OCI-LY1 (cell line): ENCODE measurements around the gene MRPS12.

Experiments used
- EZH2 ChIP-seq: fragments of 200-600 bp; sonication (generic), shearing (Covaris generic); IDR thresholded peaks from 2 replicates; pipeline ENCODE4 v1.8.0; 2017; ENCODE audit warnings: borderline replicate concordance, mixed run types, mild to moderate bottlenecking, antibody characterized with exemption, low read length, moderate library complexity, mixed read lengths
- TF ChIP-seq, protein P1 (sequence below): fragments of 200-600 bp; sonication (generic), shearing (Covaris generic); IDR thresholded peaks from 2 replicates; pipeline ENCODE4 v1.5.1; 2017; ENCODE audit warnings: mild to moderate bottlenecking, antibody characterized with exemption, low read length, moderate library complexity, mixed read lengths

DNA sequence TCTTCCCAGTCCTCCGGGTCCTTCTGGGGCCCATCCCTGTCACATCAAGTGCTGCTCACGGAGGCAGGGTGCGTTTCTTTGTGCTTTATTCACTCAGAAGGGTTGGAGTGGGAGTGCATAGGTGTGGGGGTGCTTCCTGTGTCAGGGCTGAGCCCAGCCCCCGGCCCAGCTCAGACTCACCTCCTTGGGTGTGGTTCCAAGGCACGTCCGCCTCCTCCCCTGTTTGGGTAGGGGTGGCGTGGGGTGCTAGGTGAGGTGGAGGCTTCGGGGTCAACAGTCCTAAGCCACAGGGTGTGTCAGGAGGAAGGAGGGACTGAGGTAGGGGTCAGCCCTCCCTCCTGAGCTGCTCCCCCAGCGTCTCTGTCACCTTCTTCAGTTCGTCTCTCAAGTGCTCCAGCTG is 21.8 kb upstream of the MRPS12 start:
- TF ChIP-seq, protein P1, sequence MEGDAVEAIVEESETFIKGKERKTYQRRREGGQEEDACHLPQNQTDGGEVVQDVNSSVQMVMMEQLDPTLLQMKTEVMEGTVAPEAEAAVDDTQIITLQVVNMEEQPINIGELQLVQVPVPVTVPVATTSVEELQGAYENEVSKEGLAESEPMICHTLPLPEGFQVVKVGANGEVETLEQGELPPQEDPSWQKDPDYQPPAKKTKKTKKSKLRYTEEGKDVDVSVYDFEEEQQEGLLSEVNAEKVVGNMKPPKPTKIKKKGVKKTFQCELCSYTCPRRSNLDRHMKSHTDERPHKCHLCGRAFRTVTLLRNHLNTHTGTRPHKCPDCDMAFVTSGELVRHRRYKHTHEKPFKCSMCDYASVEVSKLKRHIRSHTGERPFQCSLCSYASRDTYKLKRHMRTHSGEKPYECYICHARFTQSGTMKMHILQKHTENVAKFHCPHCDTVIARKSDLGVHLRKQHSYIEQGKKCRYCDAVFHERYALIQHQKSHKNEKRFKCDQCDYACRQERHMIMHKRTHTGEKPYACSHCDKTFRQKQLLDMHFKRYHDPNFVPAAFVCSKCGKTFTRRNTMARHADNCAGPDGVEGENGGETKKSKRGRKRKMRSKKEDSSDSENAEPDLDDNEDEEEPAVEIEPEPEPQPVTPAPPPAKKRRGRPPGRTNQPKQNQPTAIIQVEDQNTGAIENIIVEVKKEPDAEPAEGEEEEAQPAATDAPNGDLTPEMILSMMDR = no peak
- no peak for TF ChIP-seq EZH2
